Activated B cell treated with CpG ODN at 0.5 μM for 24 hours (primary cell): ENCODE measurements around the gene SLC9C2. TPM values are rescaled to one million over a fixed set of nuclear protein-coding genes. Genes with fewer than 3 reads are reported as not detected.
"Not testable (repeated sequence)": the region's sequence is repeated elsewhere in the genome, so short reads cannot be mapped to it uniquely, and the experiment has no call there.

ENCODE experiments used
- ATAC-seq: fragments of 200-7000 bp; cut with Tn5 transposase; one replicate; pipeline ENCODE4 v1.10.0; 2021; ENCODE audit warnings: low read depth, mild to moderate bottlenecking, moderate library complexity
- CTCF ChIA-PET: fragments of 350-600 bp; sonication (Branson Sonifier 250); formaldehyde crosslinking; loops from one replicate; lab custom pipeline; 2021; ENCODE audit warnings: antibody characterized with exemption; lab: Charles Lee
- POLR2A ChIA-PET: fragments of 350-600 bp; sonication (Branson Sonifier 250); formaldehyde crosslinking; loops from one replicate; lab custom pipeline; 2021; ENCODE audit warnings: antibody characterized with exemption; lab: Charles Lee
- DNase-seq: peaks from one replicate; pipeline ENCODE4 v3.0.0; 2022
- H3K27ac Mint-ChIP-seq: one replicate; pipeline ENCODE4 v1.8.0; 2020; ENCODE audit warnings: mixed read lengths
- H3K27me3 Mint-ChIP-seq: one replicate; pipeline ENCODE4 v1.8.0; 2021; ENCODE audit warnings: mixed read lengths
- H3K36me3 Mint-ChIP-seq: one replicate; pipeline ENCODE4 v1.8.0; 2021; ENCODE audit warnings: low read depth, mixed read lengths
- H3K4me1 Mint-ChIP-seq: one replicate; pipeline ENCODE4 v1.8.0; 2021; ENCODE audit warnings: mixed read lengths
- H3K4me3 Mint-ChIP-seq: one replicate; pipeline ENCODE4 v1.8.0; 2020; ENCODE audit warnings: mild to moderate bottlenecking, mixed read lengths
- H3K9me3 Mint-ChIP-seq: one replicate; pipeline ENCODE4 v1.8.0; 2020; ENCODE audit warnings: mixed read lengths
- CTCF ChIP-seq: fragments of 200-600 bp; IDR thresholded peaks from one replicate; pipeline ENCODE4 v1.8.0; 2022; ENCODE audit warnings: antibody characterized with exemption, mild to moderate bottlenecking
- intact Hi-C: fragments of 100-400 bp; cut with micrococcal nuclease; formaldehyde crosslinking; loops from one replicate; pipeline ENCODE4 v1.15.1; 2024
- total RNA-seq: library from RNA; stranded (reverse); gene quantifications from 2 replicates; pipeline ENCODE4 v1.2.3, GENCODE V29; 2022

SLC9C2 gene
- total RNA-seq, 1 donor from 2014 or later, result not detected

- H3K36me3 Mint-ChIP-seq, result peaks cover 24% of the 10 kb centered on the region
Measured at GRCh38 chr1:173474097-173474779, 128.6 kb downstream of the SLC9C2 start.

GRCh38 chr1:173473599-173474011 lies 129.3 kb downstream of the SLC9C2 start:
- H3K4me3 Mint-ChIP-seq, result no peak overlapping the region
- peaks cover 28% of the 10 kb centered on the region for H3K36me3 Mint-ChIP-seq

More at GRCh38 chr1:173474097-173474779, 128.6 kb downstream of the SLC9C2 start:
- Mint-ChIP-seq H3K27me3 (no peaks in the 10 kb centered on the region), H3K9me3 (peaks cover 9% of the 10 kb centered on the region), H3K27ac (no peak overlapping the region), H3K4me3 (no peak overlapping the region), H3K4me1 (peaks cover 33% of the 10 kb centered on the region)
- CTCF ChIA-PET, result interaction anchor here (1.9 kb wide), 1 partner anchor 11 kb away, joined by 5 read pairs; no protein-coding TSS in a partner anchor
- DNase-seq (no peak), ATAC-seq (no peak)
- POLR2A ChIA-PET, result no interaction called here
- intact Hi-C loops, result no loop called here
- no peak for TF ChIP-seq CTCF

GRCh38 chr1:173470608-173471007 lies 132.3 kb downstream of the SLC9C2 start:
- no peak overlapping the region for H3K4me3 Mint-ChIP-seq
- no peak for TF ChIP-seq CTCF
- H3K27ac Mint-ChIP-seq, result no peak overlapping the region
- no peaks in the 10 kb centered on the region for H3K27me3 Mint-ChIP-seq
- DNase-seq, result no peak
- H3K9me3 Mint-ChIP-seq, result peaks cover 16% of the 10 kb centered on the region
- peaks cover 12% of the 10 kb centered on the region for H3K4me1 Mint-ChIP-seq
- no peak for ATAC-seq
- ChIA-PET POLR2A (no interaction called here), CTCF (no interaction called here)
- peaks cover 44% of the 10 kb centered on the region for H3K36me3 Mint-ChIP-seq
- intact Hi-C loops, result no loop called here

More at GRCh38 chr1:173473599-173474011, 129.3 kb downstream of the SLC9C2 start:
- Mint-ChIP-seq H3K9me3 (peaks cover 14% of the 10 kb centered on the region), H3K4me1 (peaks cover 29% of the 10 kb centered on the region), H3K27ac (no peak overlapping the region), H3K27me3 (no peaks in the 10 kb centered on the region)
- TF ChIP-seq CTCF, result no peak
- POLR2A ChIA-PET, result no interaction called here
- DNase-seq (no peak), ATAC-seq (no peak)
- CTCF ChIA-PET, result interaction anchor here (0.8 to 1.9 kb wide), 2 partner anchors 12 to 729 kb away, joined by 3 to 5 read pairs; no protein-coding TSS in a partner anchor
- intact Hi-C loops, result no loop called here

- H3K36me3 Mint-ChIP-seq, result peaks cover 44% of the 10 kb centered on the region
- TF ChIP-seq CTCF, result no peak
- intact Hi-C loops, result no loop called here
- H3K27ac Mint-ChIP-seq, result no peak overlapping the region
- H3K27me3 Mint-ChIP-seq, result no peaks in the 10 kb centered on the region
- ChIA-PET CTCF (no interaction called here), POLR2A (no interaction called here)
- H3K9me3 Mint-ChIP-seq, result peaks cover 19% of the 10 kb centered on the region
- no peak for DNase-seq
- ATAC-seq, result no peak
- no peak overlapping the region for H3K4me3 Mint-ChIP-seq
- peaks cover 11% of the 10 kb centered on the region for H3K4me1 Mint-ChIP-seq
Measured at GRCh38 chr1:173469656-173470055, 133.2 kb downstream of the SLC9C2 start.

GRCh38 chr1:173467426-173467825 lies 135.4 kb downstream of the SLC9C2 start:
- POLR2A ChIA-PET, result interaction anchor here (1.0 kb wide), 1 partner anchor 9 kb away, joined by 4 read pairs; no protein-coding TSS in a partner anchor
- H3K4me1 Mint-ChIP-seq, result peaks cover 7% of the 10 kb centered on the region
- peaks cover 27% of the 10 kb centered on the region for H3K9me3 Mint-ChIP-seq
- H3K4me3 Mint-ChIP-seq, result no peak overlapping the region
- CTCF ChIA-PET, result interaction anchor here (0.6 kb wide), 1 partner anchor 1061 kb away, joined by 5 read pairs; no protein-coding TSS in a partner anchor
- DNase-seq (no peak), ATAC-seq (no peak)
- H3K27me3 Mint-ChIP-seq, result no peaks in the 10 kb centered on the region
- TF ChIP-seq CTCF, result no peak
- peaks cover 55% of the 10 kb centered on the region for H3K36me3 Mint-ChIP-seq
- no peak overlapping the region for H3K27ac Mint-ChIP-seq
- intact Hi-C loops, result no loop called here

GRCh38 chr1:173464185-173464584 lies 138.7 kb downstream of the SLC9C2 start:
- POLR2A ChIA-PET, H3K4me3 Mint-ChIP-seq, DNase-seq, H3K27me3 Mint-ChIP-seq, H3K4me1 Mint-ChIP-seq, ATAC-seq, CTCF ChIA-PET, H3K27ac Mint-ChIP-seq, intact Hi-C loops: not testable (repeated sequence)
- Mint-ChIP-seq H3K9me3 (peaks cover 18% of the 10 kb centered on the region), H3K36me3 (peaks cover 58% of the 10 kb centered on the region)

GRCh38 chr1:173462666-173463065 lies 140.2 kb downstream of the SLC9C2 start:
- ATAC-seq, H3K27ac Mint-ChIP-seq, H3K27me3 Mint-ChIP-seq, H3K4me1 Mint-ChIP-seq, CTCF ChIA-PET, DNase-seq, H3K4me3 Mint-ChIP-seq, POLR2A ChIA-PET, intact Hi-C loops: not testable (repeated sequence)
- Mint-ChIP-seq H3K9me3 (peaks cover 10% of the 10 kb centered on the region), H3K36me3 (peaks cover 59% of the 10 kb centered on the region)
